T-helper 22 cell (primary cell): ENCODE results near the gene CCDC28B.
A peak's percentile ranks its signal among the peaks of the same experiment; 100 is the strongest.

Experiments
- DNase-seq: peaks from one replicate; pipeline ENCODE4 v3.0.0-alpha.2; 2020; ENCODE audit warnings: low read depth

Gene CCDC28B

DNA sequence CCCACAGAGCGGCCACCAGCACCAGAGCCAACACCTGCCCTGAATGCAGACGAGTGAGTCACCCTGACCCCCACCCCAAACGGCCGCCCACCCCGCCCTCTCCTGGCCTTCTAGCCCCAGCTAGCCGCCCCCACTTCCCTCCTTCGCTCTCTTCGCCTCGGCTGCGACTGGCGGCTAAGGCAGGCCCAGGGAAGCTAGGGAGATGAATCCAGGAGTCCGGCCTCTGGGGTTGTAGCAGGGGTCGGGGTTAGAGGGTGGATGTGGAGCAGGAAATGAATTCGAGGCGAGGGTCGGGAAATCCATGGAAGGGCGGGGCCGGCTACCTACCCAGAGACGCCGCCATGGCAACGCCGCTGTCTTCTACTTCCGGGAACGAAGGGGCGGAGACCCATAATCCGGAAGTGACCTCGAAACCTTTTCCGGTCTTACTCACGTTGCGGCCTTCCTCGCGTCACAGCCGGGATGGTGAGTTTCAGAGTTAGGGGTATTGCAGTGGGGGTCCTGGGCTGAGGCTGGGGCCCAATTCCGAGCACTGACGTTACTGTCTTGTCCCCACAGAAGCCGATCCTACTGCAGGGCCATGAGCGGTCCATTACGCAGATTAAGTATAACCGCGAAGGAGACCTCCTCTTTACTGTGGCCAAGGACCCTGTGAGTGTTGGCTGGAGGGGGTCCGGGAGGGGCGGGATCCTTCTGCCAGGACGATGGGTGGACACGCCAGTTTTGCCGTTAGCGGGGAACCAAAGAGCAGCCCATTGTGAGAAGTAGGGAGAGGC lies 21.8 kb downstream of the CCDC28B start, which contains the start of the genes EIF3I and TMEM234:
Gene EIF3I (plus strand): TSS at position 428 of the 776 bp plus-strand sequence. CDS start 35 bp downstream, at position 463.
Gene TMEM234 (minus strand): TSS at position 374 of the 776 bp plus-strand sequence. CDS start 31 bp downstream, at position 343.
- peak; percentile 87 for DNase-seq

DNA sequence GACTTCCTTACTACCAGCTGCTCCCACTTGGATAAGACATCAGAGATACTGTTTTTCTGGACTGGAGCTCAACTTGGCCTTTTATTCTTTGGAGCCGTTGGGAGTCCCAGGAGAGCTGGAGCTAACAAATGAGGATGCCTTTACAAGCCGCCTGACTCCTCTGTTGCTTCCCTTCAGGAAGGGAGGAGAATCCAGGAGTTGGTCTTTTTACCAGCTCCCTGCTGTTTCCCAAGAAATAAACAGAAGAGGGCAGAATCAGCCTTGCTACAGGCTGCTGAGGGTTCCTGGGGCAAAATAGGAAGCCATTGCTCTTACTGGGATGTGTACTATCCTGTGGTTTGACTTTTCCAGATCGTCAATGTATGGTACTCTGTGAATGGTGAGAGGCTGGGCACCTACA lies 23.3 kb downstream of the CCDC28B start:
- no peak for DNase-seq

DNA sequence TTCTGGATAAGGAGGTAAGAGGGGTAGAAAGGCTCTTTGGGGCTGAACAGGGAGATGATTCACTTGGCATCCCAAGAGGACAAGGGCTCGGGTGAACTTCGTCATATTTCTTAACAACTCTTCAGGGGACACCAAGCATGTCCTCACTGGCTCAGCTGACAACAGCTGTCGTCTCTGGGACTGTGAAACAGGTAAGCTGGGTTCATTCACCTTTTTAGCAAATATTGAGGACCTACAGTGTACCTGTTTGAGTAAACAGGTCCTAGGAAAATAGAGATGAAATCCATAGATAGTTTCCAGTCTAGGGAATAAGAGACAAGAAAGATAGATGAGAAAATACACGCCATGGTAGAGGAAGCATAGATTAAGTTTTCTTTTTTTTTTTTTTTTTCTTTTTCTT lies 23.9 kb downstream of the CCDC28B start:
- no peak for DNase-seq

DNA sequence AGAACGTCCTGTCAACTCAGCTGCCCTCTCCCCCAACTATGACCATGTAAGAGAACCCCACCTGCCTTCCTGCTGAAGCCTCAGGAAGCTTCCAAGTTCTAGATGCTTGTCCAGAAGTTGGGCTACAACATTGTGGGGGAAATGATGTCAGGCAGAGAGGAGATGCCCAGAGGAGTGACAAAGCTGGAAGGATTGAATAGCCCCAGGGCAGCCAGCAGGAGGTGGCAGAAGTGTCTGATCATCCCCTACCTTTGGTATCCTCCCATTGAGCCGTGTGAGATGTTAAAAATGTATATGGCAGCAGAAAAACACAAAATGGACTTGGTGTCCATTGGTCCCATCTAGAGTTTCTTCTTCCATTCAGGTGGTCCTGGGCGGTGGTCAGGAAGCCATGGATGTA lies 28.4 kb downstream of the CCDC28B start:
- no peak for DNase-seq

DNA sequence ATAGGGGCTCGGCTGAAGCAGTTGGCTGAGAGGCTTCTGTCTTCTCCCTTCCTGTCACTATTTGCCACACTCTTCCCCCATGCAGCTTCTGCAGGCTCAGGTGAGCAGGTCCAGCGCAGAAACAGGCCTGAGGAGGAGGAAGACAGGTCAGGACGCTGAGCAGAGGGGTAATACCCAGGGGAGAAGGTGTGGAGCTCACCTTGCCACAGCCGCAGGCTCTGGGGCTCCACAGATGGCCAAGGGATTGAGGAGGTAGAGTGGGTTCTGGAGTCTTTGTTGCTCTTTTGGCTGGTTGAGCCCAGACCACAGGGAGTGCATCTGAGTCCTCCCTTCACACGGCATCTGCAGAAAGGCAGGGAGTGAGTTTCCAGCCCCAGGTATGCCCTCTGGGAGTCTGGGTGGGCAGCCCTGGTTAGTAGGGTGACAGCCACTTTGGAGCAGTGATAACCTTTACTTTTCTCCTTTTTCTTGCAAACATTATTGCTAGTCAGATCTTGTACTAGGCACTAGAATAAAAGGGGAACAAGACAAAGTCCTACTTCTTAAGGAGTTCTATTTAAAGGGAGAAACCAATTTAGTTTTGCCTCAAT lies 31.5 kb downstream of the CCDC28B start:
- DNase-seq = no peak

DNA sequence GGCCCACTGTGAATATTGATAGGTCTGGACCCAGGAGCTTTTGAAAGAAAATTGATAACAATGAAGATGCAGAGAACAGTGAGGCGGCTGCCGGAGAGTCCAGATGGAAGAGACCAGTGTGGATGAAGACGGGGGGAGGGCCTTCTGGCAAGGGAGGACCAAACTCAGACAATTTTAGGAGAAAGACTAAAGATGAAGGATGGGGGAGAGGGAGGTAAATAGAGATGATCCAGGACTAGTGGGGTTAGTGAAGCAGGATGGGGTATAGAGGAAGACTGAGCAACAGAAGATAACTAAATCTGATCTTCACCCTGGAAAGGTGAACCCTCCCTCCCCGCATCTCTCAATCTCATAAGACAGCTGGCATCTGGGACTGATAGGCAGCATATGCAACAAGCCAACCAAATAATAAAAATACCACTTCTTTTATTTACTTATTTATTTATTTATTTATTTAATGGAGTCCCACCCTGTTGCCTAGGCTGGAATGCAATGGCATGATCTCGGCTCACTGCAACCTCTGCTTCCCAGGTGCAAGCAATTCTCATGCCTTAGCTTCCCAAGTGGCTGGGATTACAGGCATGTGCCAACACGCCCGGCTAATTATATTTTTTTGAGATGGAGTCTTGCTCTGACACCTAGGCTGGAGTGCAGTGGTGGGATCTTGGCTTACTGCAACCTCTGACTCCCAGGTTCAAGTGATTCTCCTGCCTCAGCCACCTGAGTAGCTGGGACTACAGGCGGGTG lies 32.3 kb downstream of the CCDC28B start:
- no peak for DNase-seq

DNA sequence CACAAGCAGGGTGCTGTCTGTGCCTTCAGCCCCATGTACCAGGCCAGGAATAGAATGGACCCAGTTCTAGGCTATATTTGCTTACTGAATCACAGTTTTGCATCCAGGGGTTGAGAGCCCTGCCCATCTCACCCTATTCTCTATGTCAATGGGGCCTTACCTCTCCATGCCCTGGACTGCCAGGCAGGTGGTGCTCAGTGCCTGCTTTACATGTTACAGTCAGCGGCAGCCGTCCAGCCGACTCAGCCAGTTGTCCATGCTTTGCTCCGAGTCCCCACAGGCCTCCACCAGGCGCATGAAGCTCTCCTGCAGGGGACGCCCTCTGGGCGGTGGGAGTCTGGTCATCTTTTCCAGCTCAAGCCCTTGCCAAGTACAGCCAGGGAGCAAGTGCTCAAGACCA lies 34.4 kb downstream of the CCDC28B start:
- DNase-seq = no peak

DNA sequence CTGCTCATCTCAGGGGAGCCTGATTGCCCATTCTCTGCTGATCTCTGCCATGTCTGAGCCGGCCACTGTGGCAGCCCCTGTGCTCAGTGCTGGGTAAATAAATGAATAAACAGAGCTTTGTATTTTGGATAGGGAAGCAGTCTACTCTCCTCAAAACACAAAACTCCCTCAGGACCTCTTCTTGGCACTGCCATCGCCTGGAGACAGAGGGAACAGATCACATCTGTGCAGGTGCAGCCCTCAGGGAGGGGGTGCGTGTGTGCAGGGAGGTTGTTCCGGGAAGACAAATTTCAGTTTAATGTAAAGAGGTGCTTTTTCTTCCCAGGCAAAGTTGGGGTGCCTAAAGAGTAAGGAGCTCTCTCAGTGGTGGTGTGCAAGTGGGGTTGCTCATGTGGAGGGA lies 38.9 kb downstream of the CCDC28B start:
- no peak for DNase-seq

DNA sequence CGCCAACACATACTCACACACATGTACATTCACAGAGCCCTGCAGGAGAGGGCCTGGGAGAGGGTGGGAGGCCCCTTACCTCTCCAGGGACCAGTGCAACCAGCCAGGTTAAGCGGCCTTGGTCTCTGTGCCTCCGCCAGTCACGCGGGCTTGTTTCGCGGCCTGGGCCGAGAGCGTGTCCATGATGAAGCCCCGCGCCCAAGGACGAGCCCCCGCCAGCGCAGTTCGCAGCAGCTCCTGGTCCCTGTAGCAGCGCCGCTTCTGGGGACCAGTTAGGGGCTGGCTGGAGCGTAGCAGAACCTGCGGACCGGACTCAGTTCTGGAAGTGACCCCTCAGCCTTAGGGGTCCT lies 39.4 kb downstream of the CCDC28B start:
- DNase-seq = no peak

DNA sequence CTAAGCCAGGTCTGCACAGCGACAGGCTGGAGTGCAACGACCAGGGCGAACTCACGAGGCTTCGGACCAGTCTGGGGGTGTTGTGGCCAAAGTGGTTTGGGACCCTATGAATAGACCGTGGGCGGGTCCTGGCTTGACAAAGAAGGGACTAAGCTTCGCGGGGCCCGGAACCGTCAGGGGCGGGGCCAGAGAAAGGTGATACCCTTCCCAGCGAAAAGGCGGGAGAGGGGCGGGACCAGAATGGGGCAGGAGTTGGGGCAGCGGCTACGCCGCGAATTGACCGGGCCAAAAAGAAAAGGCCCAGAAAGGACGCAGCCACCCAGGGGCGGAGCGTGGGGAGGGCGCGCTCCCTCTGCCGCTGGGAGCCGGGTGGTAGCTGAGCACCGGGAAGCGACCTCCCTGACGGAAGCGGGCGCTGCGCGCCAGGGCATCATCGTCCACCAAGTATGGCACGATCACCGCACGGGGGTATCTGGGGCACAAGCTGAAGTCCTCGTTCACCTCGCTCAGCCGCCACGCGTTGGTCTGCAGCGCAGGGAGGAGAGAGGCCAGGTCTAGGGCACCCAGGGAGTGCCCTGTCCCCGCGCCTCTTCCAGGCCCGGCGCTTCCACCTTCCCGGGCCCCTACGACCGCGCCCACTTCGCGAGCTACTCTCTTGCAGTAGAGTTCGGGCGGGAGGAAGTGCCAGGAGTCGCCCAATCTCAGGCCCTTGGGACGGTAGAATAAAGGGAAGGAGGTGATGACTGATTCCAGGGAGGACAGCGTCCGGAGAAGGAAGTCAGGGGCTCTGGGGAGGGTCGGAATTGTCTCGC lies 40.0 kb downstream of the CCDC28B start:
- peak; percentile 51 for DNase-seq

DNA sequence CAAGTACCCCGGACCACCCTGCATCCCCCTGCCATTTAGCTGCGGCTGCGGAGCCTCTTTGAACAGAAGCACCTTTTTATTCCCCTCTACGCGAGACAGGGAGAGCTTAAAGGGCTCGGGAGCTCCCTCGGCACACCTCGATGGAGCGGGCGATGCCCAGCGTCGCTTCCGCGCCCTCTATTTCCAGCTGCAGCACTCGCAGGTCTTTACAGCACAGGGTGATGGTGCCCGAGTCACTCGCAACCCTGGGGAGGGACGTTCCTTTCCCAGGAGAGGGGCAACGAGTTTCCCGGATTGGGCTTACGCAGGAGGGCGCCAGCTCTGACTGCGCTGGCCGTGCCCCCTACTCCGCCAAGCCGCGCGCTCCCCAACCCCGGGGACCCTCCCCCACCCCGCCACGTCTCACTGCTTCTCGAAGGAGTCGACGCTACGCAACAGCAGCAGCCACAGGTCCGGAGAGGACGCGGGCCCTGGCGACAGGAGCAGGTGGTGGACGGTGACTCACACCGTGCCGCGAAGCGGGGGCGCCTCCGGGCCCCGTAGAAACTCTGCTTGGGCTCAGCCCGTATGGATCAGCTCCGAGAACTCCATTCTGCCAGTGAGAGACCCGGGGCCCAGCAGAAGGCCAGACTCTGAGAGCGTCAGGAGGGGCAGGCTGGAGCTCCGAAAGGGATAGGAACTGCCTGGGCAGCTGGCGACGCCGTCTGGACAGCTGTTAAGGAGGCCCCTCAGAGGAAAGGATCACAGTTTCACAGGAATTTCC lies 40.8 kb downstream of the CCDC28B start:
- no peak for DNase-seq

DNA sequence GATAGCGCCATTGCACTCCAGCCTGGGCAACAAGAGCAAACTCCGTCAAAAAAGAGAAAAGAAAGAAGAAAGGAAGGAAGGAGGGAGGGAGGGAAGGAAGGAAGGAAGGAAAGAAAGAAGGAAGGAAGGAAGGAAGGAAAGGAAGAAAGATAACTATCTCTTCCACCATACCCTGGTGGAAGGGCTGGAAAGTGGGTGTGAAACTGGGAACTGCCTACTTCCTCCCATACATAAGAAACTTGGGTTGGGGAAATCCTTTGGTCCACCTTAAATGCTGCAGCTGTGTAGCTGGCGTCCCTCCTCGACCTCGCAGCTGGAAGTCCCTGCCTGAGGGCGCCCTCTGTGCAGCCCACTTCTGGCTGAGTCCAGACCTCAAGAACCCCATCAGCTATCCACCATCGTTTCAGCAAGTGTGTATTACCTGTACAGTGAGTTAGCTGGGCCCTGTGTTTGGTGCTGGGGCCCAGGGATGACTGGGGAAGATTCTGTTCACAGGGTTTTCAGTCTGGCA lies 42.0 kb downstream of the CCDC28B start:
- no peak for DNase-seq

DNA sequence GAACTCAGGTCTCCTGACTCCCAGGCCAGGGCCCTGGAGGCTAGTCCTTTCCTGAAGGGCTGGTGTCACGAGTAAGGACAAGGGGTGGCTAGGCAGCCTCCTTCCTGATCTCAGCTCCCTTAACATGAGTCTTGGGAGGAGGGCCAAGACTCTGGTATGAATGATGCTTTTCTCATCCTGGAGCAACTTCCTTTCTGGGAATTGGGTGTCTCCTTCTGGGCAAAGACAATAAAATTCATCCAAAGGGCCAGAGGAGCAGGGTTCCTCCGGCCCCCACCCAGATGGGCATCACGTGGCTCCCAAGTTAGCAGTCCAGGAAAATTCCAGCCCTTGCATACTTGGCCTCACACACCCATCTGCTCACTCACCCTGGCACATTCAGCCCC lies 46.5 kb downstream of the CCDC28B start, which contains the start of gene FAM167B:
Gene FAM167B (plus strand): TSS at position 335 of the 386 bp plus-strand sequence. CDS start 200 bp downstream, outside the sequence.
- no peak for DNase-seq

DNA sequence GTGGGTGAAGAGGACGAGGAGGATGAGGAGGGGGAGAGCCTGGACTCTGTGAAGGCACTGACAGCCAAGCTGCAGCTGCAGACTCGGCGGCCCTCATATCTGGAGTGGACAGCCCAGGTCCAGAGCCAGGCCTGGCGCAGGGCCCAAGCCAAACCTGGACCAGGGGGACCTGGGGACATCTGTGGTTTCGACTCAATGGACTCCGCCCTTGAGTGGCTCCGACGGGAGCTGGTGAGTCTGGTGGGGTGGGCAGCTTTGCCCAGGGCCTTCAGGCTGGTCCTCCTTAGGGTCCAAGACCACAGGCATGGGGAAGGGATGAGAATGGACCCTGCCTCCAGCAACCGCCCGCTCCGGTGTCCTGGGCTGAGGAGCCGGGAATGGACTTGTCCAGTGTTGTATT lies 47.1 kb downstream of the CCDC28B start:
- DNase-seq = no peak

DNA sequence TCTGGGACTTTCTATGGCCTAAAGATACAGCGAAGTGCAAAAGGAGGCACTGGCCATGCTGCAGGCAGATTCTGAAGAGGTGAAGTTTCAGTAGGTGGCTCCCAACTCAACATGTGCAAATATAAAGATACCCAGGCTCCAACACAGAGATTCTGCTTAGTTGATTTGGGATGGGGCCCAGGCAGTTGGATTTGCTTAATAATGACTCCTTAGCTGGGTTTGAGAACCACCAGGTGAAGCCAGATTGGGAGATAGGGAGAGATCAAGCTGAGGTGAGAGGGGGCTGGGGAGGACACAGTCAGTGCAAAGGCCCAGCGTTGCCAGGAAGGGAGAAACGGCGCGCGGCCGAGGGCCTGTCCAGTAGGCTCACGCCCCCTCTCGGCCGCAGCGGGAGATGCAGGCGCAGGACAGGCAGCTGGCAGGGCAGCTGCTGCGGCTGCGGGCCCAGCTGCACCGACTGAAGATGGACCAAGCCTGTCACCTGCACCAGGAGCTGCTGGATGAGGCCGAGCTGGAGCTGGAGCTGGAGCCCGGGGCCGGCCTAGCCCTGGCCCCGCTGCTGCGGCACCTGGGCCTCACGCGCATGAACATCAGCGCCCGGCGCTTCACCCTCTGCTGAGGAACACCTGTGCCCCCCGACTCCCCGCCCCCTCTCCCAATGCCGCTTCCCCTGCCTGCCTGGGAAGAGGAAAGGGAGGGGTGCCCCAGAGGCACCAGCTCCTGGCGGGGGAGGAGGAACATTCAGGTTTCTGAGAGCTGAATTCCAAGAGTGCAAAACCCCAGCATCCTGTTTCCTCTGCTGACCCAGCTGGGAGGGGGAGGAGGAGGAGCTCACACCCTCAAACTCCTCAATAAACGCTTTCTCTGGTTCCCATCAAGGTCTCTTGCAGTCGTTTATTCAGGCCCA lies 47.8 kb downstream of the CCDC28B start:
- peak; percentile 52 for DNase-seq

DNA sequence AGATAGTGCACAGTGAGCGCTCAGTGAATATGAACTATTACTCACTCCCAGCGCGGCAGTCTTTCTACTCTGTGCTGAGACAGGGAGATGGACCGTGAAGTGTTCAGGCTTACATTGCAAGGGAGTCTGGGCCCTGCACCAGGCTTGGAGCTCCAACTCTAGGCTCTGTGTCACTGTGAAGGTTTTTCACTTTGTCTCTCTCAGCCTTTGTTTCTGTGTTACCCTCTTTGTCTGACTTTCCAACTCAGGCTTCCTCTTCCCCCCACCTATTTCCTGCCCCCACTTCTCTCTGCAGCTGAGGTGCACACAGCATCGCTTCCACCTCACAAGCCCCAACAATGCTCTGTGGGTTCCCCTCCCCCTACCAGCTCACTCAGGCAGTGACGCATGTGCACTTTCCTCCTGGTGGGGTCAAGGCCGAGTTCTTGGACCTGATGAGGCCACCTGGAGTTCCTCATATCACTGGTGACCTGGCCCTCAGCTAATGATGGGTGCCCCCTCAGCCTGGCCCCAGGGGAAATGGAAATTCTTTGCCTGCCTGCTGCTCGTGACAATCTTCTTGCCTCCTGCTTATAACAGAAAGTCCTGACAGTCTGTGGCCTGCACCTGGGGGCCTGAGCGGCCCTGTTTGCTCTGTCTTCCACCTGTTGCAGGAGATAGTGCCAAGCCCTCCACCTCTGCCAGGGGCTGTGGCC lies 49.6 kb downstream of the CCDC28B start:
- DNase-seq = peak; percentile 82

DNA sequence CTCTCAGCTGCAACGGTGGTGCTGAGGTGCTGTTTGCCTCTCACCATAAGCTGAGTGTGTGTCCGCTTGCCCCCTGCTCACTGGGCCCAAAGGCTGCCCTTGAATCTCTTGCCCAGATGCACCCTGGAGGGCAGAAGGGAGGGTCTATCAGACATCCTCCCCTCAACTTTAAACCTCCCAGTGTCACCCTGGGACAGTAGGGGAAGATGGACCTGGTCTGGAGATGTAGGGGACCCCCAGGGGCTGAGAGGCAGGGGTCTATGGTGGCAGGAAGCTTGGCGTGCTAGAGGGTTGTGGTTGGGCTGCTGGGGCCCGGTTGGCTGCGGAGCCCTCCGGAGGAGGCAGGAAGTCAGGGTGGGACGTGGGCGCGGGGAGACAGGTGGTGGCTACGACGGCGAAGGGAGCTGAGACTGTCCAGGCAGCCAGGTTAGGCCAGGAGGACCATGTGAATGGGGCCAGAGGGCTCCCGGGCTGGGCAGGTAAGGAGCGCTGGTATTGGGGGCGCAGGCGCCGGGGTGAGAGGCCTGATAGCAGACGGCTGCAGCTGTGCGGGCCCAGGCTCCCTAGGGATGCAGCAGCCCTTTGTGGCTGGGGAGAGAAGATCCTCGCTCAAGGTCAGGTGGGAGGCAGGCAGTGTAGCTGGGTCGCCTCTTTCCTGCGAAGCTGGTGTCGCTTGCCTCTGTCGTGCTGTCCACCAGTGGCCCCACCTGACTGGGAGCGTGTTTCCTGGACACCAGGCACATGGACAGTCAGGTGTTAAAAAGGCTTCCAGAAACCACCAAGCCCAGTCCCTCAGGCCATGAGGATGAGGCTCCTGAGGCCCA lies 50.7 kb downstream of the CCDC28B start, which contains the start of gene LCK:
Gene LCK (plus strand): TSS at position 373 of the 824 bp plus-strand sequence. CDS start 23,065 bp downstream, outside the sequence.
- peak; percentile 34 for DNase-seq
